Measurements from ENCODE around the gene ESRP2. TPM values are rescaled to one million over a fixed set of nuclear protein-coding genes. Genes with fewer than 3 reads are reported as not detected.

Gene ESRP2
- total RNA-seq, 1 donor from 2014 or later = 0.14 TPM

DNA sequence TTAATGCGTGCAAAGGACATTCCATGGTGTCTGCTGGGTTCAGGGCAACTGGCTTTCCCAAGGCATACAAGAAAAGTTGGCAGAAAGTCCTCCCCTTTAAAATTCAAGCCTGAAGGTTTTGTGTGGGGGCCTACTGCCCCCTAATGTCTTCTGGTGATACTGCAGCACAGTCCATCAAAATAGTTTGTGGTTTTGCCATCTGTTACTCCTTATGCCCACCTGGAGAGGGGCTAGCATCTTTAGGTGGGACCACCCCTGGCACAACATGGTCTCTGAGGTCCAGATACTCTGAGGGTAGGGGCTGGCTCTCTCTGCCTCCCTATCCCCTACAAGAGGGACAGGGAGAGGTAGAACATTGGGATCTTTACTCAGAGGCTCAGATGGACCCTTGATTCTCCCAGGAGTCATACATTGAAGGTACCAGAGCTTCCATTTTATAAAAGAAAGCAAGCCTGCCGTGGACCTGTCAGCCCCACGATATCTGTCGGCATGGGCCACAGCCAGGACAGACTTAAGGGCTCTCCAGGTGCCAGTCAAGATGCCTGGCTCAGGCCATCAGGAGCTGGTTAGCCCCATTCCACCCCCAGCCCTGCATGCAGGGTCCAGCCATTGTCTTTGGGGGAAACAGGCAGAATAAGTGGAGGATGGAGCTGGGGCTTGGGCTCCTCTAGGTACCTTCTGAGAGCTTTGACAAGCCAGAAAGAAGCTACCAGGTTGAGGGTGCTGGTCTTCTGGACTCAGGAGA is 6.3 kb downstream of the ESRP2 start:
- H3K4me3 ChIP-seq = no peak overlapping the region
- intact Hi-C loops (cut with micrococcal nuclease) = loop anchor here (5.0 kb wide), 1 partner anchor 82 kb away; no protein-coding TSS in a partner anchor
- peaks cover 26% of the 10 kb centered on the region for H3K4me1 ChIP-seq
- TF ChIP-seq, protein P1, sequence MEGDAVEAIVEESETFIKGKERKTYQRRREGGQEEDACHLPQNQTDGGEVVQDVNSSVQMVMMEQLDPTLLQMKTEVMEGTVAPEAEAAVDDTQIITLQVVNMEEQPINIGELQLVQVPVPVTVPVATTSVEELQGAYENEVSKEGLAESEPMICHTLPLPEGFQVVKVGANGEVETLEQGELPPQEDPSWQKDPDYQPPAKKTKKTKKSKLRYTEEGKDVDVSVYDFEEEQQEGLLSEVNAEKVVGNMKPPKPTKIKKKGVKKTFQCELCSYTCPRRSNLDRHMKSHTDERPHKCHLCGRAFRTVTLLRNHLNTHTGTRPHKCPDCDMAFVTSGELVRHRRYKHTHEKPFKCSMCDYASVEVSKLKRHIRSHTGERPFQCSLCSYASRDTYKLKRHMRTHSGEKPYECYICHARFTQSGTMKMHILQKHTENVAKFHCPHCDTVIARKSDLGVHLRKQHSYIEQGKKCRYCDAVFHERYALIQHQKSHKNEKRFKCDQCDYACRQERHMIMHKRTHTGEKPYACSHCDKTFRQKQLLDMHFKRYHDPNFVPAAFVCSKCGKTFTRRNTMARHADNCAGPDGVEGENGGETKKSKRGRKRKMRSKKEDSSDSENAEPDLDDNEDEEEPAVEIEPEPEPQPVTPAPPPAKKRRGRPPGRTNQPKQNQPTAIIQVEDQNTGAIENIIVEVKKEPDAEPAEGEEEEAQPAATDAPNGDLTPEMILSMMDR (IDR thresholded peaks at IDR 0.05; ENCODE audit: borderline replicate concordance) = peak; percentile 92
- no peak for DNase-seq
- H3K9me3 ChIP-seq (replicated peaks) = no peaks in the 10 kb centered on the region
- H3K27ac ChIP-seq (replicated peaks) = no peak overlapping the region
- no peaks in the 10 kb centered on the region for H3K36me3 ChIP-seq
- no peaks in the 10 kb centered on the region for H3K27me3 ChIP-seq (ENCODE audit: low read depth)

- H3K4me3 ChIP-seq = no peak overlapping the region
- DNase-seq = no peak
- no peaks in the 10 kb centered on the region for H3K9me3 ChIP-seq (replicated peaks)
- intact Hi-C loops (cut with micrococcal nuclease) = loop anchor here (5.0 kb wide), 1 partner anchor 81 kb away; no protein-coding TSS in a partner anchor
- TF ChIP-seq, protein P1 (IDR thresholded peaks at IDR 0.05; ENCODE audit: borderline replicate concordance) = no peak
- H3K27me3 ChIP-seq (ENCODE audit: low read depth) = no peaks in the 10 kb centered on the region
- no peaks in the 10 kb centered on the region for H3K36me3 ChIP-seq
- H3K27ac ChIP-seq (replicated peaks) = no peak overlapping the region
- peaks cover 26% of the 10 kb centered on the region for H3K4me1 ChIP-seq
These were observed 7.3 kb downstream of the ESRP2 start for GRCh38 chr16:68228652-68229051.

GRCh38 chr16:68227850-68228553 is 7.9 kb downstream of the ESRP2 start:
- H3K36me3 ChIP-seq = no peaks in the 10 kb centered on the region
- H3K27ac ChIP-seq (replicated peaks) = peak overlapping the region; percentile 54
- intact Hi-C loops (cut with micrococcal nuclease) = loop anchor here (5.0 kb wide), 1 partner anchor 81 kb away; no protein-coding TSS in a partner anchor
- TF ChIP-seq, protein P1 (IDR thresholded peaks at IDR 0.05; ENCODE audit: borderline replicate concordance) = no peak
- no peak overlapping the region for H3K4me3 ChIP-seq
- H3K4me1 ChIP-seq = peaks cover 26% of the 10 kb centered on the region
- H3K27me3 ChIP-seq (ENCODE audit: low read depth) = no peaks in the 10 kb centered on the region
- no peaks in the 10 kb centered on the region for H3K9me3 ChIP-seq (replicated peaks)
- DNase-seq = no peak

GRCh38 chr16:68227183-68227793 is 8.6 kb downstream of the ESRP2 start:
- H3K9me3 ChIP-seq (replicated peaks) = no peaks in the 10 kb centered on the region
- H3K36me3 ChIP-seq = no peaks in the 10 kb centered on the region
- H3K27ac ChIP-seq (replicated peaks) = peak overlapping the region; percentile 54
- TF ChIP-seq, protein P1 (IDR thresholded peaks at IDR 0.05; ENCODE audit: borderline replicate concordance) = no peak
- no peak for DNase-seq
- intact Hi-C loops (cut with micrococcal nuclease) = loop anchor here (5.0 kb wide), 1 partner anchor 80 kb away; no protein-coding TSS in a partner anchor
- H3K27me3 ChIP-seq (ENCODE audit: low read depth) = no peaks in the 10 kb centered on the region
- H3K4me3 ChIP-seq = no peak overlapping the region
- peaks cover 26% of the 10 kb centered on the region for H3K4me1 ChIP-seq

DNA sequence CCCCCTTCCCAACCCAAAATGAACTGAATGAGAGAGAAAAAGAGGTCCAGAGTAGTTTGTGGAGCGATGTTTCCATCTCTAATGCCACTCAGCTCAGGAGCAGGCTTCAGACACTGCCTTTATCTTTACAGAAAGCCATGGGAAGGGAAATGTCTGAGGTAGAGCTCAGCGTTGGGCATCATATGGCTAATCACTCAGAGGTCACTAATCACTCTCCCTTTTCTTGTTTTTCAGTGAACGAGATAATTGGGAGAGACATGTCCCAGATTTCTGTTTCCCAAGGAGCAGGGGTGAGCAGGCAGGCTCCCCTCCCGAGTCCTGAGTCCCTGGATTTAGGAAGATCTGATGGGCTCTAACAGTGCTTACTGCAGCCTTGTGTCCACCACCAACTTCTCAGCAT is 9.8 kb downstream of the ESRP2 start:
- no peaks in the 10 kb centered on the region for H3K27me3 ChIP-seq (ENCODE audit: low read depth)
- intact Hi-C loops (cut with micrococcal nuclease) = loop anchor here (5.0 kb wide), 1 partner anchor 79 kb away; no protein-coding TSS in a partner anchor
- TF ChIP-seq, protein P1 (IDR thresholded peaks at IDR 0.05; ENCODE audit: borderline replicate concordance) = no peak
- peaks cover 26% of the 10 kb centered on the region for H3K4me1 ChIP-seq
- H3K9me3 ChIP-seq (replicated peaks) = no peaks in the 10 kb centered on the region
- H3K36me3 ChIP-seq = no peaks in the 10 kb centered on the region
- no peak overlapping the region for H3K4me3 ChIP-seq
- DNase-seq = no peak
- no peak overlapping the region for H3K27ac ChIP-seq (replicated peaks)
